ENCODE results near the gene TEX14. TPM values are rescaled to one million over a fixed set of nuclear protein-coding genes. Genes with fewer than 3 reads are reported as not detected.

Gene TEX14
- total and polyA plus RNA-seq, 2 donors (not counting 3 experiments of a cell fraction or from before 2014, with no cell fraction given): 0.10 TPM; not detected in 1

DNA sequence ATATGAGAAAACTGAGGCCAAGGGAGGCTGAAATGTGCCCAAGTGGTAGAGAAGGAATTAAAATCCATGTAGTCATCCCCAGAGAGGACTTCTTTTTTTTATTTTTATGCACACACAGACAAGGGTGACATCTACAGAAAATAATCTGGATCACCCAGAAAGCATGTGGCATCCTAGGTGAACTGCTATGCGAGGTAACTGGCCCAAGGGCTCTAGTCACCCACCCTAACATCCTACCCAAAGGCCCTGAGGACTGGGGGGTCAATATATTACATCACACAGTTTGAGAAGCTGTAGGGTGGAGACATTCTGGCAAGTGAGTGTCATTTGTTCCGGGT, 23.3 kb downstream of the TEX14 start:
- DNase-seq (ENCODE audit: low read depth, low spot score): no peak
- TF ChIP-seq POLR2A (IDR thresholded peaks at IDR 0.05; ENCODE audit: low read depth, low read length) (no peak), MYC (IDR thresholded peaks at IDR 0.05; ENCODE audit: low read depth, low read length) (no peak), GATA2 (IDR thresholded peaks at IDR 0.05; ENCODE audit: insufficient read depth, insufficient read length, low read depth, low read length) (no peak), EZH2 (IDR thresholded peaks at IDR 0.05; ENCODE audit: borderline replicate concordance, low read depth, low read length, severe bottlenecking) (no peak)
- Histone ChIP-seq H4K20me1 (replicated peaks; ENCODE audit: control insufficient read depth, extremely low read depth, insufficient read depth, low read length) (no peaks in the 10 kb centered on the region), H3K9ac (replicated peaks; ENCODE audit: extremely low read depth, insufficient read depth, low read length) (no peak overlapping the region), H3K36me3 (ENCODE audit: control insufficient read depth in 2 of 2, extremely low read depth in 1 of 2, insufficient read depth in 2 of 2, low read length in 2 of 2) (no peaks in the 10 kb centered on the region), H3K27ac (ENCODE audit: insufficient read depth, low read depth, low read length) (no peak overlapping the region), H3K79me2 (ENCODE audit: control insufficient read depth, insufficient read depth, low read length) (no peaks in the 10 kb centered on the region), H3K9me3 (replicated peaks; ENCODE audit: control insufficient read depth, insufficient read depth, low read length) (no peaks in the 10 kb centered on the region), H3K4me3 (replicated peaks in 1 of 3; ENCODE audit: insufficient read depth in 1 of 3, low read depth in 1 of 3, low read length in 3 of 3) (no peak overlapping the region), H3K9me1 (replicated peaks; ENCODE audit: control insufficient read depth, extremely low read depth, insufficient read depth, low read length) (no peaks in the 10 kb centered on the region), H3K4me1 (ENCODE audit: control insufficient read depth, extremely low read depth, insufficient read depth, low read length) (peaks cover 8% of the 10 kb centered on the region), H3K27me3 (ENCODE audit: control insufficient read depth in 2 of 2, insufficient read depth in 2 of 2, low read length in 2 of 2) (no peaks in the 10 kb centered on the region), H3K4me2 (ENCODE audit: insufficient read depth, low read length) (no peak overlapping the region), H2AFZ (ENCODE audit: low read depth, low read length) (no peak overlapping the region)
- intact Hi-C loops (cut with micrococcal nuclease) (no loop called here), dilution Hi-C loops (cut with MboI; ENCODE audit: extremely low pct_ligation_motif_present, low sequenced_read_pairs) (no loop called here)
- no peak for FAIRE-seq
- ChIA-PET CTCF (no interaction called here), POLR2A (no interaction called here)
- BruUV-seq (replicated peaks): no TSS peak

DNA sequence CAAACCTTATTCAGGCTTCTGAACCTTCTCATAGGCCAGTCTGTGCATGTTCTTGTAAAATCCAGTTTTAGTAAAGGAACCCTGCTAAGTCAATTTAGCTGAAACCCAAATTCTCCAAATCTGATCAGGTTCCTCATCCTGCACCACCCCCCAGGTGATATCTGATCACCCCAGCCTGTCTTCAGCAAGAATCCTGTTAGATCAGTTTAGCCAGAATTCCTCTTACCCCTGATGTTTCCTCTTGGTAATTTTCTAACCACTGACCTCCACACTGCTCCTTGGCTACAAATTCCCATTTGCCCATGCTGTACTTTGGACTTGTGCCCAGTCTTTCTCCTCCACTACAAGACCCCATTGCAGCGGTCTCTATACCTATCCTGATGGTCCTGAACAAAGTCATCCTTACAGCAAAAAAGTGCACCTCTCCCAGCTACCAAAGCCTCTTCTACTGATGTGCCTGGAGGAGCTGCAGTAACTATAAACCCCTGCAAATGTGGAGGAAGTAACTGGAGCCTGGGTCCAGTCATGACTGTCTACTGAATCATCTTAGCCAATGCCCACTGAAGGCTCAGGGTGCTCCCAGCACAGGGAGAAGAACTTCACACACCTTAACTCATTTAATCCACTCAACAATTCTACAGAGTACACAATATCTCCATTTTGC, 23.8 kb downstream of the TEX14 start:
- no peak overlapping the region for H3K4me2 ChIP-seq (ENCODE audit: insufficient read depth, low read length)
- no peaks in the 10 kb centered on the region for H4K20me1 ChIP-seq (replicated peaks; ENCODE audit: control insufficient read depth, extremely low read depth, insufficient read depth, low read length)
- H3K4me1 ChIP-seq (ENCODE audit: control insufficient read depth, extremely low read depth, insufficient read depth, low read length): peaks cover 8% of the 10 kb centered on the region
- intact Hi-C loops (cut with micrococcal nuclease) (no loop called here), dilution Hi-C loops (cut with MboI; ENCODE audit: extremely low pct_ligation_motif_present, low sequenced_read_pairs) (no loop called here)
- no peak overlapping the region for H2AFZ ChIP-seq (ENCODE audit: low read depth, low read length)
- TF ChIP-seq JUN (IDR thresholded peaks at IDR 0.05; ENCODE audit: borderline replicate concordance, insufficient read depth, insufficient read length, low read depth) (no peak), EZH2 (IDR thresholded peaks at IDR 0.05; ENCODE audit: borderline replicate concordance, low read depth, low read length, severe bottlenecking) (no peak)
- no peaks in the 10 kb centered on the region for H3K27me3 ChIP-seq (ENCODE audit: control insufficient read depth in 2 of 2, insufficient read depth in 2 of 2, low read length in 2 of 2)
- no peak overlapping the region for H3K4me3 ChIP-seq (replicated peaks in 1 of 3; ENCODE audit: insufficient read depth in 1 of 3, low read depth in 1 of 3, low read length in 3 of 3)
- no TSS peak for BruUV-seq (replicated peaks)
- no peaks in the 10 kb centered on the region for H3K36me3 ChIP-seq (ENCODE audit: control insufficient read depth in 2 of 2, extremely low read depth in 1 of 2, insufficient read depth in 2 of 2, low read length in 2 of 2)
- no peak overlapping the region for H3K9ac ChIP-seq (replicated peaks; ENCODE audit: extremely low read depth, insufficient read depth, low read length)
- no peaks in the 10 kb centered on the region for H3K9me1 ChIP-seq (replicated peaks; ENCODE audit: control insufficient read depth, extremely low read depth, insufficient read depth, low read length)
- H3K27ac ChIP-seq (ENCODE audit: insufficient read depth, low read depth, low read length): no peak overlapping the region
- DNase-seq (ENCODE audit: low read depth, low spot score) (no peak), FAIRE-seq (no peak)
- POLR2A ChIA-PET: interaction anchor here (3.2 kb wide), 1 partner anchor 37 kb away, joined by 22 read pairs; no protein-coding TSS in a partner anchor
- no peaks in the 10 kb centered on the region for H3K79me2 ChIP-seq (ENCODE audit: control insufficient read depth, insufficient read depth, low read length)
- no peaks in the 10 kb centered on the region for H3K9me3 ChIP-seq (replicated peaks; ENCODE audit: control insufficient read depth, insufficient read depth, low read length)
- CTCF ChIA-PET: no interaction called here

Measured in endothelial cell of umbilical vein (primary cell).